Mammary epithelial cell (primary cell): Measurements from ENCODE around the gene PRSS36.

Experiments
- EZH2 ChIP-seq: IDR thresholded peaks from 2 replicates; pipeline ENCODE4 v1.6.1; 2012; ENCODE audit warnings: low read length, inconsistent platforms, borderline replicate concordance
- TF ChIP-seq, protein P1 (sequence below), 2 donors: IDR thresholded peaks in 1 of 2; conservative IDR thresholded peaks in 1 of 2; 2 replicates each; pipeline ENCODE4 v1.5.1; 2011 to 2012; ENCODE audit warnings: inconsistent platforms in 2 of 2, low read length in 2 of 2, mild to moderate bottlenecking in 2 of 2, control low read depth in 1 of 2, low read depth in 1 of 2; ENCODE audit not compliant: insufficient read depth in 1 of 2; ENCODE audit errors: extremely low read depth in 1 of 2

DNA sequence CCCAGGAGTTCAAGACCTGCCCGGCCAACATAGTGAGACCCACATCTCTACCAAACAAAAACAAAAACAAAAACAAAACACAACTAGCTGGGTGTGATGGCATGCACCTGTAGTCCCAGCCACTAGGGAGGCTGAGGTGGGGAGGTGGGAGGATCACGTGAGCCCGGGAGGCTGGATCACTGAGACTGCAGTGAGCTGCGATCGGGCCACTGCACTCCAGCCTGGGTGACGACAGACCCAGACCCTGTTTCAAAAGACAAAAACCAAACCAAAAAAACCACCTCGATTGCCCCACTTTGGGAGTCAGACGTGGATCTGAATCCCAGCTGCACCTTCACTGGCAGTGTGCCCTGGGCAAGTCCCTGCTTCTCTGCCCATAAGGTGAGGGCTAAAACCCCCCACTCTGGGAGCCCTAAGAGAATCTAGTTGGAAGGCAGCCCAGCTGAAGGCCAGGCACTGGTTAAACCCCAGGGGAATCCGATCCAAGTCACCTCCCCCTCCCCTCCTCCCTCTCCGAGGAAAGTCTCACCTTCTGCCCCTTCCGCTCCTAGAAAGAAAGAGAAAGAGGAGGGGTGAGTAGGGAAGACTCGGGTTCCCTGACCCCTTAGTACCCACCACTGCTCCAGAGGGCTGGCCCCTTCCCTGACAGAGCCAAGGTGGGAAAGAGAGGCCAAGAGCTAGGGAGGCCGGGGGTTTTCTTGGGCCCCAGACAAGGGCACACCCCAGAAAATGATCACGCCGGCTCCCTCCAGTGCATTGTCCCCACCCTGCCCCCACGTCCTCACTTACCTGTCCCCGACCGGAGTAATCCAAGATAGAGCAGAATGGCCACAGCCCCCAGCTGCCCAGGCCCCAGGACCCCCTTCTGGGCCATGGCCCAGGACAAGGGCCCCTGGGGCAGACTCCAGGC is 15.0 kb downstream of the PRSS36 start:
- TF ChIP-seq, protein P1, sequence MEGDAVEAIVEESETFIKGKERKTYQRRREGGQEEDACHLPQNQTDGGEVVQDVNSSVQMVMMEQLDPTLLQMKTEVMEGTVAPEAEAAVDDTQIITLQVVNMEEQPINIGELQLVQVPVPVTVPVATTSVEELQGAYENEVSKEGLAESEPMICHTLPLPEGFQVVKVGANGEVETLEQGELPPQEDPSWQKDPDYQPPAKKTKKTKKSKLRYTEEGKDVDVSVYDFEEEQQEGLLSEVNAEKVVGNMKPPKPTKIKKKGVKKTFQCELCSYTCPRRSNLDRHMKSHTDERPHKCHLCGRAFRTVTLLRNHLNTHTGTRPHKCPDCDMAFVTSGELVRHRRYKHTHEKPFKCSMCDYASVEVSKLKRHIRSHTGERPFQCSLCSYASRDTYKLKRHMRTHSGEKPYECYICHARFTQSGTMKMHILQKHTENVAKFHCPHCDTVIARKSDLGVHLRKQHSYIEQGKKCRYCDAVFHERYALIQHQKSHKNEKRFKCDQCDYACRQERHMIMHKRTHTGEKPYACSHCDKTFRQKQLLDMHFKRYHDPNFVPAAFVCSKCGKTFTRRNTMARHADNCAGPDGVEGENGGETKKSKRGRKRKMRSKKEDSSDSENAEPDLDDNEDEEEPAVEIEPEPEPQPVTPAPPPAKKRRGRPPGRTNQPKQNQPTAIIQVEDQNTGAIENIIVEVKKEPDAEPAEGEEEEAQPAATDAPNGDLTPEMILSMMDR (conservative IDR thresholded peaks at IDR 0.05 in 1 of 2, IDR thresholded peaks at IDR 0.05 in 1 of 2; ENCODE audit: extremely low read depth in 1 of 2, insufficient read depth in 1 of 2, low read depth in 1 of 2, low read length in 2 of 2): peak in 1 of 2 donors; percentile 25
- no peak for TF ChIP-seq EZH2
